ENCODE measurements around the gene GABBR2.

GABBR2 gene

GRCh38 chr9:98708933-98709911 lies at the start of gene GABBR2:
GABBR2 (minus strand) TSS chr9:98708935; CDS start chr9:98708737, 198 bp downstream.
- DNase-seq = peak in 13 of 56 donors; percentile 6 to 64 (median 22)

DNA sequence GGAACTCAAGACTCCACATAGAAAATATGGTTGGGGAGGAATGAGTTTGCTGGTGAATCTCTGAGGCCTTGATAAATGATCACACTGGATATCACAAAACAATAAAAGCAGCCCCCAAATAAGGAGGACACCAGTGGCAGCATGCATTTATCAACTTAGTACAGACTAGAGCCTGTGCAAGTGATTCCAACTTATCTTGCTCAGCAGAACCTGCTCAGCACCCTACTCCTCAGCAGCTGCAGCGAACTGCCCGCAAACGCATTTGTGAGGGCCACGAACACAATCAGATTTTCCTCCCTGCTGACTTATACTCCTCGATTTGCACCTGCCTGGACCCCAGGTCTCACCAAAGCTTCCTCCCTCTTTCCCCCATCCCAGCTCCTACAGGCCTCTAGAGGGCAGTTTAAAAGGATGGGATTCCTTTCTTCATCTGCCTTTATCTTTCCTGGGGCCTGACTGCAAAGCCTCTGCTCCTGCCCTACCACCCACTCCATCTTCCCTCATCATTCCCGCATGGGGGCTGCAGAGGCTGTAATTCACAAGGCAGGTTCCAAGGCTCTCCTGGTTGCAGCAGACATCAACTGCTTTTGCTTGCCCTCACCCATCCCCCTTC lies 46.4 kb upstream of the GABBR2 start:
- DNase-seq = no peak

GRCh38 chr9:98751210-98751609 lies 42.5 kb upstream of the GABBR2 start:
- DNase-seq = no peak

GRCh38 chr9:98750364-98751060 lies 41.8 kb upstream of the GABBR2 start:
- DNase-seq = no peak

GRCh38 chr9:98747476-98747875 lies 38.7 kb upstream of the GABBR2 start:
- DNase-seq = no peak

DNA sequence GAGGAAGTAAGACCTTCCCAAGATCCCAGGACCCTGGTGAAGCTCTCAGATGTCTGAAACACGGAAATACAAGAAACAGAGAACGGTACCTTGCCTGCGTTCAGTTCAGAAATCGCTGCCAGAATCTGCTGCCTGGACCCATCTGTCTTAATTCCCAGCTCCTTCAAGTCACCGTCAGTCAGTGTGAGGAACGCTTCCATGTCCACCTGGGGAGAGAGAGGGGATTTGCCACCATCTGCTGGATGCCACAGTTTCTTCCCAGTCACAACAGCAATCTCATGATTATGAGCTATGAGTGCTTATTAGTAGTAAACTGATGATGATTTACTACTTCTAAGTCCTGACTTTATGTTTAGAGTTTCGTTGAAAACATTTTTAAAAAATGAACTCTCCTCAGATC lies 36.7 kb upstream of the GABBR2 start:
- DNase-seq = no peak

GRCh38 chr9:98743818-98744611 lies 35.3 kb upstream of the GABBR2 start:
- DNase-seq = no peak

DNA sequence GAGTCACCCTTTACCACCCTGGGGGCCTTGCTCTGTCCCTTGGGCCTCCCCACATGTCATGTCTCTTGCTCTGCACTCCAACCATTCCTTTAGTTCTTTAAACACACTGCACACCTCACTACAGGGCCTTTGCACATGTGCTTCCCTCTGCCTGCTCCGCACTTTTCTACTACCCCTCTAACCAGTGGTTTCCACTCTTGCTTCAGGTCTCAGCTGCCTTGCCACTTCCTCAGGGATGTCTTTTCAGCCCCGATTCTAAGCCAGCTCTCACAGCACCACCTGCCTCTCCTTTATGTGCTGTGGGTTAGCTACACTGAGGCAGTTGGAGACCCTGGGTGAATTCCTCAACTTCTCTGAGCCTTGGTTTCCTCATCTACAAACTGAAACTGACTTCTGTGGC lies 34.6 kb upstream of the GABBR2 start:
- no peak for DNase-seq

DNA sequence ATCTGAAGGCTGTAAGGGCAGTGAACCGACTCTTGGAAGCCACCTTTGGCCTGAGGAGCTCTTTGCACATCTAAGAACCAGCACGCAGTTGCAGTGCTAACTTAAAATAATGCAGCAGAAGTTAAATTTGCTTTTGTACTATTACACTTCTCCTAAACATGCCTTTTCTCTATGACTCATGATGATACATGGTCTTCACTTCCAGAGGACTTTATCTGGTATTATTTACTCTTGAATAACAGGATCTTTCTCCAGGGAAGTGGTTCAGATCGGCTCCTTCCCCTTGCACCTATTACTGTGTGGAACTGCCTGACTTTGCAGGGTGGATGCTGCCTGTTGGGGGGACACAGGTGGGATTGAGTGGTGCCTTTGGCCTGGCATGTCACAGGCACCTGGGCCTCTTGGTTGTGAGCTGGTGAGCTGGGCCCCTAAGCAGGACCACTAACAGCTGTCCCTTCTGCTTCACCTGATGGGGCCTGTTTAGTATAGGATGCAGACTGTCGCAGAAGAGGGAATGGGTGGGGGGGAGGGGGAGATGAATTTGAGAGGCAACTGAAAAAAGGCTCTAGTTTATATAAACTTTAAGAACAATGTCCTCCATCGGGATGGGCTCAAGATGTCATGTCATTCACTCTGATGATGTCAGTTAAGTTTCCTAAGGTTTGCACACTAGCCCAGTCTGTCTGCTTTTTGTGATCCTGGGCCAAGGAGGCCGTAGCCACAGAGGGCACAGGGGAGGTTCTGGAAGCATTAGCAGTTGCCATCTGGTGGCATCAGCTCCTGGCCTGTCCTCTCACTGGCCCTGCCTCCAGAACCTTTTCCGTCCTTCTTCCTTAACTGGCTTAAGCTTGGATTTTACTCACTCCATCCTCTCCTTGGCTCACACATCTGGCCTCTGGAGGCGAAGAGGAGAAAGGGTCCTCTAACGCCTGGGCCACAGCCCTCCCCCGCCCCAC lies 33.9 kb upstream of the GABBR2 start:
- no peak for DNase-seq

DNA sequence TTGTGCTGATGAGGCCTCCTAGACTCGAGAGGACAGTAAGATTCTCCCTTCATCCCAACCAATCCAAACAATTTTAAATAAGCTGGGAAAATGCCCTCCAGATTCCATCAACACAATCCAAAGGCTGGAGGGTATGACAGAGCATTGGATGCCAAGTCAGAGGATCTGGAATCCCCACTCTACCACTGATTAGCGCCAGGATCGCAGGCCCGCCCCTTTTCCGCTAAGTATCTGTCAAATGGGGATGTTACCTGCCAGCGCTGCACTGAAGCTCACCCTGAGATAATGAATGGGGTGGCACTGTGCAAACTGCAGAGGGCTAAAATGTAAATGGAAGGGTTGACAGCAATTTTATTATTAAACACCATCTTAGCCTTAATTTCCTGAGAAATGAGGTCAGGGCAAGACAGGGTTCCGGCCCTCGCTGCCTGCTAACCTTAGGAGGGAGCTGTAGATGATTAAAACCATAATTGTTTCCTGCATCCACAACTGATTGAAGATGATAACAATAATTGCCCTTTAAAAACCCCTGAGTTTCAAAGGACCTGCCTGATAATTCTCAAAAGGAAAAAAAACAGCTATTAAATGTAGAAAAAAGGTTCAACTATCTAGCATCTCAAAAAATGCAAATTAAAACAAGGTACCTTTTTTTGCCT lies 31.6 kb upstream of the GABBR2 start:
- DNase-seq = no peak

DNA sequence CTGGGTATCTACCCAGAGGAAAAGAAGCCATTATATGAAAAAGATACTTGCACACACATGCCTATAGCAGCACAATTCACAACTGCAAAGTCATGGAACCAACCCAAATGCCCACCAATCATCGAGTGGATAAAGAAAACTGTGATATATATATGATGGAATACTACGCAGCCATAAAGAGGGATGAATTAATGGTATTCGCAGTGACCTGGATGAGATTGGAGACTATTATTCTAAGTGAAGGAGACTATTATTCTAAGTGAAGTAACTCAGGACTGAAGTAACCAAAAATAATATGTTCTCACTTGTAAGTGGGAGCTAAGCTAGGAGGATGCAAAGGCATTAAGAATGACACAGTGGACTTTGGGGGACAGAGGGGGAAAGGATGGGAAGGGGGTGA lies 30.0 kb upstream of the GABBR2 start:
- DNase-seq = no peak

DNA sequence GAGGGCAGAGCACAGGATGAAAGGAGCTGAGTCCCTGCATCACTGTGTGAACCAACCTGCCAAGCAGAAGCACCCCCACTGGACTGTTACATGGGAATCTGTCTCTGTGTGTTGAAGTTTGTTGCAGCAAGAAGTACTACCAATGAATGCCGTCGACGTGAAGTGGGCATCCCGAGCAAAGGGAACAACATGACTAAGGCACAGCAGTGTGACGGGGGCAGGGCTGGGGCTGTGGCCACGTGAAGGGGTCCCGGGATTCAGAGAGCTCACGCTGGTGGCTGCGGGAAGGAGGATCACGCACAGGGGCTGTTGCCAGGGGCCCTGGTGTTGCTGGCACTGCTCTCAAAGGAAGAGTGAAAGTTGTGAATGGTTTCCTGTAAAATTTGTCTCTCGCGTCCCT lies 27.5 kb upstream of the GABBR2 start:
- DNase-seq = no peak

DNA sequence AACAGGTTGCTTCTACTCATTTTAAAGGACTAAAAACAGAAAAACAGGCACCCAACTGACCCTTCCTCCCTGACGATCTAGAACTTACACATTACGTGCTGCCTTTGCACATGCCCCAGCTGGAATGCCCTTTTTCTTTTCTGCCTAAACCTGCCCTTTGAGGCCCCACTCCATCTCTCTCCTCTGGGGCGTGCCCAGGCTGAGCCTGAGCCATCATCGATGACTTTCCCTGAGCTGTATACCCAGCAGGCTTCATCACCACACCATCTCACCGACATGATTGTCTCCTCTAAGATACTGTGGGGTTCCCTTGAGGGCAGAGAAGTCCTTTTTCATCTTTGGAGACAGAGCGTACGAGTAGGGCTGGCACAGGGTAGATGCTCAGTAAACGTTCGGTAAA lies 24.1 kb upstream of the GABBR2 start:
- no peak for DNase-seq

DNA sequence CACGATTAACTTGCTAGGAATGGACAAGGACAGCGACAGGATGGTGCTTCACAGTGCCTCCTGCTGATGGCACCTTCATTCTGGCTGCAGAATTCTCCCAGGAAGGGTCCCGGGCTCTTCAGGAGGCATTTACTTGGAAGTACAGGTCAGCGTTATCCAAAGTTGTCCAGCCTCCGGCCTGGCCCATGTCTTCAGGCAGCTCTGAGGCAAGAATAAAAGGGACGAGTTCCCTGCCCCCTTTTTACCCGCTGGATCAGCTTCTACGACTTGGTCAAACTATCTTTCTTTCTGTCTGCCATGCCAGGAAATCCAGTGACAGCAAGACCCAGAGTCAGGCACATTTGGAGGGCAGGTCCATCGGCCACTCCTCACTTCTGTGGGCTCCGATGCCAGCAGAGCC lies 23.4 kb upstream of the GABBR2 start:
- no peak for DNase-seq

GRCh38 chr9:98730871-98731270 lies 22.1 kb upstream of the GABBR2 start:
- no peak for DNase-seq

DNA sequence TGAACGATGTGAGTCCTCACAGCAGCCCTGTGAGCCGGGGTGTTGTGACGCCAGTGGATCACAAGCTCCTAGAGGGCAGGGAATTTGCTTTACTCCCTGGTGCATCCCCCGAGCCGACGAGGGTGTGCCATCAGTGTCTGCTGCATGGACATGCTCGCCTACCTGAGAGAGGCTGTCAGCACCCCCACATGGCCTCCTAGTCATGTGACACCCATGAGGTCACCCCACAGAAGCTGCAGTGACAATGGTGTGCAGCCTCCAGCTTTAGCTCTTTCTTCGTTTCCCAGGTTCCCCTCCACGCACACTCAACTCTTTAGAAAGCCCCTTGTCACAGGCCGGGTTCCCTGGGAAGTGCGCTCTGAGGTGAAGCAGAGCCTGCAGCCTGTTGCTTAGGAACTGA lies 19.8 kb upstream of the GABBR2 start:
- no peak for DNase-seq

DNA sequence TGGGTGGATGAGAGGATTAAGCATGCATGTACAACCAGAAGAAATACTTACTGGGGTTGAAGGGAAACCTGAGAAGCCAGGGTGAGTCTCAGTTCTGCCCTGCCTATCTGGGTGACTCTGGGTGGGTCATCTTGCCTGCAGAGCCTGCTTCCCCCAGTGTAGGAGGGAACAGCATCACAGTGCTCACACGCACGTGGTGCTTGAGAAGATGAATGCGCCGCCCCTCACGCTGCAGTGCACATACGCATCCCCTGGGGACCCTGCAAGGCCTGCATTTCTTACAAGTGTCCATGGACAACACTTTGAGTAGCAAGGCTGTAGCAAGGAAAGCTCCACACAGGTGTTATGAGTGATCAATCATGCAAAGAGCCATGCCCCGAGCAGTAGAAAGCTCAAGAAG lies 18.7 kb upstream of the GABBR2 start:
- no peak for DNase-seq

DNA sequence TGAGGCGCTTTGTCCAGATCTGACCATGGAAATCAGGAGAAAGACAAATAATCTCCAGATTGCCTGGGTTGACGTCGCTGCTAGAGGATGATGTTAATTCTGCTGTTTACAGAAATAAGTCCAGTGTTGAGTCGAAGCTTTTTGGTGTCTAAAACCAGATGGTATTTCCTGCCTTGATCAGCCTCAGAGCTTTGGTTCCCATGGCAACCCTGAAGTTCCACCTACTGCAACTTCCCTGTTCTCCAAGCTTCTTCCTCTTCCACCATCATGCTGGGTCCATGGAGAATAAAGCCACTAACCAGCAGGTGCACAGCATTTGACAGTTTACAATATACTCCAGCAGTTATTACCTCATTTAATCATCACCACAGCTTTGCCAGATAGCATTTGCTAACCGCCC lies 18.0 kb upstream of the GABBR2 start:
- DNase-seq = peak in 10 of 56 donors; percentile 2 to 43 (median 10)

GRCh38 chr9:98724810-98725530 lies 16.2 kb upstream of the GABBR2 start:
- no peak for DNase-seq
